IMR-90 (cell line): ENCODE data around the gene DNAI7. TPM values are rescaled to one million over a fixed set of nuclear protein-coding genes. Genes with fewer than 3 reads are reported as not detected.

Source experiments
- ATAC-seq: fragments of 200-7000 bp; cut with Tn5 transposase; 2 replicates; pipeline ENCODE4 v1.9.1; 2020; ENCODE audit warnings: low read depth, mild to moderate bottlenecking, moderate library complexity
- BruUV-seq: library from RNA; stranded (reverse); fragments of 400-500 nt; replicated peaks from 2 replicates; lab custom pipeline; 2021; lab: Mats Ljungman, UMichigan
- CTCF ChIA-PET: fragments of 300-600 bp; formaldehyde crosslinking; extraction: SDS; loops from one replicate; lab custom pipeline; 2021; ENCODE audit warnings: antibody characterized with exemption; lab: Yijun Ruan, JAX
- POLR2A ChIA-PET: fragments of 300-600 bp; sonication (Branson Sonifier 250); formaldehyde crosslinking; loops from one replicate; lab custom pipeline; 2022; ENCODE audit warnings: antibody characterized with exemption; ENCODE audit not compliant: unreplicated experiment; lab: Charles Lee
- DNase-seq: peaks from one replicate; pipeline ENCODE4 v3.0.0; 2013
- H2AFZ ChIP-seq: replicated peaks from 2 replicates; pipeline ENCODE3; 2013; ENCODE audit warnings: low read length, mild to moderate bottlenecking; ENCODE audit not compliant: poor library complexity
- H2AK5ac ChIP-seq: 2 replicates; pipeline ENCODE4 v1.6.1; 2013; ENCODE audit warnings: low read depth, low read length, inconsistent platforms
- H2AK9ac ChIP-seq: replicated peaks from 2 replicates; pipeline ENCODE3; 2013; ENCODE audit warnings: mild to moderate bottlenecking, low read depth, low read length, moderate library complexity; ENCODE audit not compliant: poor library complexity
- H2BK120ac ChIP-seq: 2 replicates; pipeline ENCODE4 v1.6.1; 2013; ENCODE audit warnings: low read depth, low read length, inconsistent platforms
- H2BK15ac ChIP-seq: 3 replicates; pipeline ENCODE4 v1.6.1; 2013; ENCODE audit warnings: low read depth, low read length, inconsistent platforms
- H2BK20ac ChIP-seq: 2 replicates; pipeline ENCODE4 v1.6.1; 2013; ENCODE audit warnings: low read depth, mild to moderate bottlenecking, inconsistent platforms, low read length, moderate library complexity
- H2BK5ac ChIP-seq: 2 replicates; pipeline ENCODE4 v1.6.1; 2013; ENCODE audit warnings: mild to moderate bottlenecking, low read depth, low read length, inconsistent platforms; ENCODE audit not compliant: poor library complexity, severe bottlenecking
- H3K14ac ChIP-seq: replicated peaks from 2 replicates; pipeline ENCODE4 v1.6.1; 2013; ENCODE audit warnings: low read depth, low read length, inconsistent platforms
- H3K18ac ChIP-seq: 2 replicates; pipeline ENCODE4 v1.6.1; 2013; ENCODE audit warnings: low read depth, low read length, control low read depth
- H3K23ac ChIP-seq: 2 replicates; pipeline ENCODE4 v1.6.1; 2013; ENCODE audit warnings: low read depth, low read length, inconsistent platforms
- H3K27ac ChIP-seq: 2 replicates; pipeline ENCODE4 v1.5.1; 2013; ENCODE audit warnings: mild to moderate bottlenecking, control low read depth, low read length; ENCODE audit not compliant: insufficient read depth
- H3K27me3 ChIP-seq: 2 replicates; pipeline ENCODE4 v1.6.1; 2013; ENCODE audit warnings: low read length; ENCODE audit not compliant: control insufficient read depth, insufficient read depth
- H3K36me3 ChIP-seq: 2 replicates; pipeline ENCODE4 v1.6.1; 2013; ENCODE audit warnings: low read length, mixed read lengths; ENCODE audit not compliant: control insufficient read depth, insufficient read depth
- H3K4ac ChIP-seq: 2 replicates; pipeline ENCODE4 v1.6.1; 2013; ENCODE audit warnings: low read depth, low read length, inconsistent platforms
- H3K4me1 ChIP-seq: 2 replicates; pipeline ENCODE4 v1.6.1; 2013; ENCODE audit warnings: low read length, mixed read lengths; ENCODE audit not compliant: control insufficient read depth, insufficient read depth
- H3K4me2 ChIP-seq: 2 replicates; pipeline ENCODE4 v1.6.1; 2013; ENCODE audit warnings: low read depth, mild to moderate bottlenecking, control low read depth, low read length, moderate library complexity
- H3K4me3 ChIP-seq: 2 replicates; pipeline ENCODE4 v1.5.1; 2013; ENCODE audit warnings: low read depth, mild to moderate bottlenecking, control low read depth, low read length, moderate library complexity; ENCODE audit not compliant: insufficient read depth
- H3K56ac ChIP-seq: 2 replicates; pipeline ENCODE4 v1.6.1; 2013; ENCODE audit warnings: low read length, inconsistent platforms; ENCODE audit not compliant: insufficient read depth; ENCODE audit errors: extremely low read depth
- H3K79me1 ChIP-seq, 2 experiments: 2 replicates each; pipeline ENCODE4 v1.6.1; 2013; ENCODE audit warnings: low read length in 2 of 2, inconsistent platforms in 1 of 2, low read depth in 1 of 2
- H3K9ac ChIP-seq: 2 replicates; pipeline ENCODE4 v1.6.1; 2013; ENCODE audit warnings: low read depth, low read length, control low read depth
- H3K9me1 ChIP-seq: 2 replicates; pipeline ENCODE4 v1.6.1; 2013; ENCODE audit warnings: low read length, inconsistent platforms; ENCODE audit not compliant: insufficient read depth
- H3K9me3 ChIP-seq: 2 replicates; pipeline ENCODE4 v1.6.1; 2013; ENCODE audit warnings: low read length; ENCODE audit not compliant: control insufficient read depth, insufficient read depth
- H4K20me1 ChIP-seq: 2 replicates; pipeline ENCODE4 v1.6.1; 2013; ENCODE audit warnings: low read length, inconsistent platforms; ENCODE audit not compliant: insufficient read depth
- H4K5ac ChIP-seq: 2 replicates; pipeline ENCODE4 v1.6.1; 2013; ENCODE audit warnings: mild to moderate bottlenecking, low read depth, low read length, control low read depth
- H4K8ac ChIP-seq, 2 experiments: 2 replicates each; pipeline ENCODE4 v1.6.1; 2013; ENCODE audit warnings: low read depth in 2 of 2, low read length in 2 of 2, control low read depth in 1 of 2, inconsistent platforms in 1 of 2
- H4K91ac ChIP-seq: 2 replicates; pipeline ENCODE4 v1.6.1; 2013; ENCODE audit warnings: low read depth, low read length, inconsistent platforms; ENCODE audit not compliant: insufficient read depth
- CEBPB ChIP-seq: IDR thresholded peaks from 2 replicates; pipeline ENCODE4 v1.6.1; 2012; ENCODE audit warnings: low read depth, low read length, improper control_type of control experiment
- CTCF ChIP-seq: conservative IDR thresholded peaks from 2 replicates; pipeline ENCODE4 v1.5.1; 2012; ENCODE audit warnings: mild to moderate bottlenecking, low read depth, low read length, improper control_type of control experiment
- MXI1 ChIP-seq: IDR thresholded peaks from 2 replicates; pipeline ENCODE4 v1.6.1; 2012; ENCODE audit warnings: low read depth, mild to moderate bottlenecking, low read length, moderate library complexity, borderline replicate concordance
- RAD21 ChIP-seq: IDR thresholded peaks from 2 replicates; pipeline ENCODE4 v1.6.1; 2012; ENCODE audit warnings: low read length, improper control_type of control experiment
- USF2 ChIP-seq: fragments of 150-350 bp; IDR thresholded peaks from 2 replicates; pipeline ENCODE4 v1.6.1; 2017; ENCODE audit warnings: mild to moderate bottlenecking, antibody characterized with exemption, low read length, low read depth
- WGBS, 2 experiments: methylation state at CpG; one replicate each; pipeline versions ENCODE4 v1.1.5 to v1.1.7; 2013; ENCODE audit warnings: missing lambda C conversion rate in 2 of 2; ENCODE audit not compliant: insufficient read length in 1 of 2; ENCODE audit errors: extremely low coverage in 2 of 2; 5-methylcytosine and 5-hydroxymethylcytosine counted together
- dilution Hi-C: fragments of 300-500 bp; cut with HindIII; formaldehyde crosslinking; loops from one replicate; pipeline ENCODE4 v1.14.3; 2018; ENCODE audit warnings: low sequenced_read_pairs; ENCODE audit not compliant: unreplicated experiment
- in situ Hi-C: fragments of 300-500 bp; cut with MboI; formaldehyde crosslinking; loops from 3 replicates; pipeline ENCODE4 v1.14.3; 2019; ENCODE audit warnings: low sequenced_read_pairs, inconsistent platforms, mixed read lengths
- intact Hi-C: fragments of 100-400 bp; cut with micrococcal nuclease; formaldehyde crosslinking; loops from 2 replicates; pipeline ENCODE4 v1.10.0; 2022
- polyA plus RNA-seq, 3 experiments: library from polyadenylated mRNA; depleted of rRNA; stranded (reverse); fragments of >200 nt; gene quantifications; 2 replicates each; pipeline ENCODE4 v1.2.3, GENCODE V29; 2012; ENCODE audit warnings: low replicate concordance in 1 of 3
- total RNA-seq: library from RNA; depleted of rRNA; stranded (reverse); fragments of >200 nt; gene quantifications from 2 replicates; pipeline ENCODE4 v1.2.3, GENCODE V29; 2012
- TF ChIP-seq, protein P1 (sequence below): fragments of 150-350 bp; IDR thresholded peaks from 2 replicates; pipeline ENCODE4 v1.6.1; 2016; ENCODE audit warnings: low read depth, mild to moderate bottlenecking, low read length, moderate library complexity, borderline replicate concordance

The DNAI7 gene
- total and polyA plus RNA-seq, 2 of the 4 experiments (the other 2 are of a cell fraction), result under 0.01 to 0.07 TPM

DNA sequence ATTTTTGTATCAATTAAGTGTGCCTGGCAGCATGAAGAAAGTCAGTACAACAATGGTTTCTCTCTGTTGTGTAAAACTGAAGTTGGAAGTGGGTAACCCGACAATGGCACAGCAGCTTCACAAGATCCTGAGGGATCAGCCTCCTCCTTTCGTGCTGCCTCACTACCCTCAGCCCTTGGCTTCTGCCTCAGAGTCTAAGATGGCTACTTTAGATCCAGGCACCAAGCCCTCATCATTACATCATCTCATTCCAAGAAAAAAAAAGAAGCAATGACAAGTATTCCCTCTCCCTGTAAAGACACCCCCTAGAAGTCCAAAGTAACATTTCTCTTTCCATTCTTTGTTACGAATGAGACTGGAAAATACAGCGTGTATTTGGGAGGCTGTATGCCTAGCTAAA lies 92.6 kb downstream of the DNAI7 start:
- ATAC-seq (peak; percentile 40; the same call in 1 of the 2 replicates), DNase-seq (no peak)
- CTCF ChIA-PET, result no interaction called here
- Histone ChIP-seq H2BK5ac (no peak overlapping the region), H3K14ac (no peak overlapping the region), H3K36me3 (no peaks in the 10 kb centered on the region), H4K91ac (no peak overlapping the region), H4K5ac (no peak overlapping the region), H2AK5ac (no peak overlapping the region), H2BK15ac (no peak overlapping the region), H3K4ac (no peak overlapping the region), H2AFZ (peak overlapping the region; percentile 16), H3K4me3 (no peak overlapping the region), H3K4me1 (no peaks in the 10 kb centered on the region), H3K9ac (no peak overlapping the region), H4K8ac (no peak overlapping the region), H3K56ac (no peak overlapping the region), H2BK120ac (no peak overlapping the region), H3K18ac (no peak overlapping the region; the same call in 1 of the 2 replicates), H3K79me1 (no peaks in the 10 kb centered on the region), H3K23ac (no peak overlapping the region), H4K20me1 (no peaks in the 10 kb centered on the region), H2AK9ac (no peak overlapping the region), H3K27me3 (peaks cover 3% of the 10 kb centered on the region; the same call in 1 of the 2 replicates), H3K9me3 (no peaks in the 10 kb centered on the region), H3K4me2 (no peak overlapping the region), H3K9me1 (no peaks in the 10 kb centered on the region), H2BK20ac (no peak overlapping the region), H3K27ac (no peak overlapping the region)
- dilution Hi-C loops, result no loop called here
- in situ Hi-C loops, result no loop called here
- WGBS, 2 experiments, result no CpG with 5 or more reads among the region's 4 CpGs
- TF ChIP-seq CEBPB (no peak), MXI1 (no peak), USF2 (no peak), RAD21 (no peak), CTCF (no peak)
- TF ChIP-seq, protein P1, sequence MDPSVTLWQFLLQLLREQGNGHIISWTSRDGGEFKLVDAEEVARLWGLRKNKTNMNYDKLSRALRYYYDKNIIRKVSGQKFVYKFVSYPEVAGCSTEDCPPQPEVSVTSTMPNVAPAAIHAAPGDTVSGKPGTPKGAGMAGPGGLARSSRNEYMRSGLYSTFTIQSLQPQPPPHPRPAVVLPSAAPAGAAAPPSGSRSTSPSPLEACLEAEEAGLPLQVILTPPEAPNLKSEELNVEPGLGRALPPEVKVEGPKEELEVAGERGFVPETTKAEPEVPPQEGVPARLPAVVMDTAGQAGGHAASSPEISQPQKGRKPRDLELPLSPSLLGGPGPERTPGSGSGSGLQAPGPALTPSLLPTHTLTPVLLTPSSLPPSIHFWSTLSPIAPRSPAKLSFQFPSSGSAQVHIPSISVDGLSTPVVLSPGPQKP, result no peak
- no TSS peak for BruUV-seq
- intact Hi-C loops, result no loop called here
- POLR2A ChIA-PET, result interaction anchor here (0.5 kb wide), 1 partner anchor 170 kb away, joined by 3 read pairs; no protein-coding TSS in a partner anchor
